ENCODE measurements around the gene NOP9. TPM values are rescaled to one million over a fixed set of nuclear protein-coding genes. Genes with fewer than 3 reads are reported as not detected.
A peak's percentile ranks its signal among the peaks of the same experiment; 100 is the strongest.

Gene NOP9
- total RNA-seq, 1 experiment from 2014 or later = 10.7 TPM

- no peak for DNase-seq (ENCODE audit: low read depth)
These were observed 26.3 kb downstream of the NOP9 start for GRCh38 chr14:24325963-24326362.

GRCh38 chr14:24327303-24327702 lies 27.7 kb downstream of the NOP9 start:
- DNase-seq (ENCODE audit: low read depth) = no peak

- DNase-seq (ENCODE audit: low read depth) = peak; percentile 22
These were observed 28.3 kb downstream of the NOP9 start for GRCh38 chr14:24327914-24328313.

GRCh38 chr14:24329073-24329663 lies 29.5 kb downstream of the NOP9 start:
- DNase-seq (ENCODE audit: low read depth) = no peak

- DNase-seq (ENCODE audit: low read depth) = no peak
These were observed 30.1 kb downstream of the NOP9 start for GRCh38 chr14:24329736-24330135.

- no peak for DNase-seq (ENCODE audit: low read depth)
These were observed 31.5 kb downstream of the NOP9 start for GRCh38 chr14:24330973-24331674.

GRCh38 chr14:24331731-24332267 lies 32.1 kb downstream of the NOP9 start:
- DNase-seq (ENCODE audit: low read depth) = no peak

- peak; percentile 68 for DNase-seq (ENCODE audit: low read depth)
These were observed 32.8 kb downstream of the NOP9 start for GRCh38 chr14:24332268-24332993.

GRCh38 chr14:24334431-24335291 lies 35.0 kb downstream of the NOP9 start, which contains the start of gene ADCY4:
Gene ADCY4, minus strand, starts transcription at chr14:24335071. Its CDS starts 419 bp downstream, at chr14:24334652.
- DNase-seq (ENCODE audit: low read depth) = no peak

- DNase-seq (ENCODE audit: low read depth) = no peak
These were observed 36.0 kb downstream of the NOP9 start for GRCh38 chr14:24335461-24336171.

GRCh38 chr14:24337144-24337823 lies 37.6 kb downstream of the NOP9 start:
- no peak for DNase-seq (ENCODE audit: low read depth)

- no peak for DNase-seq (ENCODE audit: low read depth)
These were observed 38.1 kb downstream of the NOP9 start for GRCh38 chr14:24337824-24338175.

GRCh38 chr14:24338843-24339242 lies 39.2 kb downstream of the NOP9 start:
- DNase-seq (ENCODE audit: low read depth) = no peak

- no peak for DNase-seq (ENCODE audit: low read depth)
These were observed 39.9 kb downstream of the NOP9 start, which contains the start of gene RIPK3 for GRCh38 chr14:24339284-24340151. Gene RIPK3, minus strand, starts transcription at chr14:24339991. Its CDS starts 165 bp downstream, at chr14:24339826.

GRCh38 chr14:24340606-24341005 lies 41.0 kb downstream of the NOP9 start:
- no peak for DNase-seq (ENCODE audit: low read depth)

GRCh38 chr14:24342889-24343288 lies 43.2 kb downstream of the NOP9 start:
- no peak for DNase-seq (ENCODE audit: low read depth)

GRCh38 chr14:24343795-24344660 lies 44.4 kb downstream of the NOP9 start:
- DNase-seq (ENCODE audit: low read depth) = no peak

GRCh38 chr14:24347134-24347533 lies 47.5 kb downstream of the NOP9 start:
- no peak for DNase-seq (ENCODE audit: low read depth)
